Stimulated activated CD4-positive, alpha-beta T cell treated with anti-CD3 and anti-CD28 coated beads, TNF-alpha, amount 100 ng/mL, for 48 hours (primary cell): ENCODE data around the gene CXCR5.

Source experiments
- DNase-seq, 3 donors: peaks; one replicate each; pipeline ENCODE4 v3.0.0-alpha.2; 2020; ENCODE audit warnings: low read depth in 3 of 3

The CXCR5 gene

DNA sequence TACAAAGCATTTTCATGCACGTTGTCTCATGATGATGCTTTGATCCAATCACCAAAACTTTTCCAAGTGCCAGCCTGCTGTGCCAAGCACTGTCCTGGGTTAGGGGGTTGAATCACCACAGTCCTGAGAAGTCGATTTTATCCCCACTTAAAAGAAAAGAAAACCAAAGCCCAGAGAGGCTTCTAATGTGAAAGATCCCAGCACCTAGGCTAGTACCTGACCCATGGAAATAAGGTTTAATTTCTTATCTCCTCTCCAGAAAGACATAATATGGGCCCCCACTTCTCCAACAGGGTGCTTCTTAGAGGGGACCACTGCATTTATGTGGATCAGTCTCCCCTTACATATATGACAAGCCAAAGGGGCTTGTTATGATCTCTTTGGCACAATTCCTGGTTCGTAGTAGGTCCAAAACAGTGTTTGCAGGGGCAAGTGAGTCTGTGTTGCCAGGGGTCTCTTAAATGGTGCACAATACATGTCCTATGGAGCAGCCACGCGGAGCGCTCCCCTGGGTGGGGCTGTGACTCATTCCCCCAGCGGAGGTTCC lies 43.9 kb downstream of the CXCR5 start:
- DNase-seq: no peak

DNA sequence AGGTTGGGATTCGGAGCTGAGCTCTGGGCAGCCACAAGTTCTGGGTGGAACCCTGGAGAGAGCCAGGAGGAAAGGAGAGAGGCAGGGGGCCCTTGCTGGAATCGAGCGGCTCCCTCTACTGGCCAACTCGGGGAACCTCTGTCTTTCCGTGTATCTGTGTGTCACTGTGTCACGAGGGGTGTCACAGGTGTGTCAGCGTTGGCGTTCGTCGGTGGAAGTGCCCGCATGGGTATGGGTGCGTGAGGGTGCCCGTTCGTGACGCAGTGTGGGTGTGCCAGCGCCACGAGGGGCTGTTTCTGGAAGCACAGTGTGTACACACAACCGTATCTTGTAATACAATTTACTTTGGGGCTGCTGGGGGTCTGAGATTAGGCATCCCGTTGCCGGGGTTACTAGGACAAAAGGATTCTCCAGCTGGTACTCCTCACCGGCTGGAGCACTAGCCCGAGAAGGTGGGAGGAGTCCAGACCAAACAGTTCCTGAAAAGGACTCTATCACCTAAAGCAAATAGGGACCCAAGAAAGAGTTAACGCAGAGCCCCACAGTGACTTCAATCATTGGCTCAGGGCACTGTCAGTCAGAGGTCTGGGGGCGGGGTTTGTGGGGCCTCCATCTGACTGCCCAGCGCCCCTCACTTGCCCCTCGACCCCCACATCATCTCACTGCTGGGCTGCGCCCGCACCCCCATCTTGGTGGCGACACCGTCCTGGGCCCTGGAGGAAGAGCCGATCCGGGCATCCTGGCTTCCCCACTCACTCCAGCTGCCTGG lies 44.6 kb downstream of the CXCR5 start:
- DNase-seq: peak; percentile 81 to 86 (median 82)

- no peak for DNase-seq
Observed at GRCh38 chr11:118928870-118929500, 45.3 kb downstream of the CXCR5 start.

DNA sequence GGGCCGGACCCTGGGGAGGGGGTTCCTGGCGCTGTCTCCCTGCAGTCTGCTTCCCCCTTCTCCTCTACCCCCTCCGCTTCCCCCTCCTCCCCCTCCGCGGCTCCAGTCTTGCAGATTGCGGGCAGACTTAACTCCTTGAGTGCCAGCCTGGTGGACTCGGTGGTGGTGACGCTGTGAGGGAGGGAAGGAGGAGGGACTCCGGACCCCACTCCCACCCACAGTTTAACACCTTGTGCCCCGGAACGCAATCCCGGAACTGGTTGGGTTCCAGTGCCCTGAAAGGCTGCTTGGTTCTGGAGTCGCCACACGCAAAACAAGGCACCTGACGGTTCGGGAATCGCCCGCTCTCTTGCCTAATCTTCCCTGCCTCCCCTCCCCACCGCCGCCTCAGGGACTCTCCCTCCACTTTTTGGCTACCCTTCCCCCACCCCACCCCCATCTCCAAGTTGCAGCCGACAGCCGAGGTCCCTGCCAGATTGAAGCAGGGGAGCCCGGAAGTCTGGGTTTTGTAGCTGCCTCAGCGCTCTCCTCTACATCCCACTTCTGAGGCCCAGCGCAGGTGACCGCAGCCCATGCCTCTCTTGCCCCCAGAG lies 45.9 kb downstream of the CXCR5 start:
- peak in 1 of 3 donors; percentile 78 for DNase-seq

DNA sequence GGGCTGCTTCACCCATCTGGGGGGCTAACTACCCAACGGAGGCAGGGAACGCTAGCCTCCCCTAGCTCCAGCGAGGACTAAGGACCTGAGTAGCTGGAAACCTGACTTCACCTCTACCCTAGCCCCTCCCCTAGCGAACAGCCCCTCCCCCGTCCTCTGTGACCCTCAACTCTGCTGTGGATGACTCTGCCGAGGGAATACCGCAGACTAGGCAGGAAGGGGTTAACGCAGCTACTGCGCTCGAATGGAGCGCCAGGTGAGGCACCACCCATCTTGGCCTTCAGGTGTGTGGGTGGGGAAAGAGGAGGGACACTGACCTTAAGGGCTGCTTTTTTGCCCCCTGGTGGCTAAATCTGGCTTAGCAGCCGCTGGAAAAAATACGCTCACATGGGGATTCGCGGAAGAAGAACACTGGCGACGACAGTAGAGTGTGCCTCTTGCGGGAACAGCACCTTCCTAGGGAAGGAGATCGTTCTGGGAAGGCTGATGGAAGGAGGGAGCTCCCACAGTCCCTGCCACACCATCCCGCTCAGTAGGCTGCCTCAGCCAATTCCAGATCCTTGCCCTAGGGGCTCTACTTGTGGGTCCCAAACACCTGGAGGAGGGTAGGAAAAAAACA lies 46.5 kb downstream of the CXCR5 start:
- peak; percentile 77 to 84 (median 81) for DNase-seq

- DNase-seq: no peak
Observed at GRCh38 chr11:118931571-118931970, 47.9 kb downstream of the CXCR5 start.

DNA sequence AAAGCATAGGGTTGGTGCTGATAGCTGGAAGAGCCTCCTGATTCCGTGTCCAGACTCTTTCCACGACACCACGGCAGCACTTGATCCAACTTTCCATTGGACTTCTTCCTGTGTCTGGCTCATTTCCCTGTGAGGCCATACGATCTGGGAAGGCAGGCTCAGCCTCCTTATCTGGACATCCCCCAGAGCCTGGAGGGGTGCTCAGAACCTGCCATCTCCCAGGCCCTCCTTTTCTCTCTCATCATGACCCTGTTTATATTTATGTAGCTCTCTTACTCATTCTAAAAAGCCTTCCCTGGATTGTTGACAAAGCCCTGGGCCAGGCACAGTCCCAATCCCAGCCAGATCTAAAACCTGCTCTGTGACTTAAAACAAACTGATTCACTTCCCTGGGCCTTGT lies 49.8 kb downstream of the CXCR5 start:
- no peak for DNase-seq

DNA sequence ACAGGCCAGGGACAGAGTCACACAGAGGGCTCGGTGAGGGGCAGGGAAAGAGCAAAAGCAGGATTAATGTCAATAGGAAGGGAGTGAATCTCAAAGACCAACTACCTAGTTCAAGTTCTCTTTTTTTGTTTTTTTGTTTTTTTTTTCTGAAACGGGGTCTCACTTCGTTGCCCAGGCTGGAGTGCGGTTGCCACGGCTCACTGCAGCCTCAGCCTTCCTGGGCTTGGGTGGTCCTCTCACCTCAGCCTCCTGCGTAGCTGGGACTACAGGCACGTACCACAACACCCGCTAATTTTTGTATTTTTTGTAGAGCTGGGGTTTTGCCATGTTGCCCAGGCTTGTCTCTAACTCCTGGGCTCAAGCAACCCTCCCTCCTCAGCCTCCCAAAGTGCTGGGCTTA lies 51.7 kb downstream of the CXCR5 start:
- no peak for DNase-seq

DNA sequence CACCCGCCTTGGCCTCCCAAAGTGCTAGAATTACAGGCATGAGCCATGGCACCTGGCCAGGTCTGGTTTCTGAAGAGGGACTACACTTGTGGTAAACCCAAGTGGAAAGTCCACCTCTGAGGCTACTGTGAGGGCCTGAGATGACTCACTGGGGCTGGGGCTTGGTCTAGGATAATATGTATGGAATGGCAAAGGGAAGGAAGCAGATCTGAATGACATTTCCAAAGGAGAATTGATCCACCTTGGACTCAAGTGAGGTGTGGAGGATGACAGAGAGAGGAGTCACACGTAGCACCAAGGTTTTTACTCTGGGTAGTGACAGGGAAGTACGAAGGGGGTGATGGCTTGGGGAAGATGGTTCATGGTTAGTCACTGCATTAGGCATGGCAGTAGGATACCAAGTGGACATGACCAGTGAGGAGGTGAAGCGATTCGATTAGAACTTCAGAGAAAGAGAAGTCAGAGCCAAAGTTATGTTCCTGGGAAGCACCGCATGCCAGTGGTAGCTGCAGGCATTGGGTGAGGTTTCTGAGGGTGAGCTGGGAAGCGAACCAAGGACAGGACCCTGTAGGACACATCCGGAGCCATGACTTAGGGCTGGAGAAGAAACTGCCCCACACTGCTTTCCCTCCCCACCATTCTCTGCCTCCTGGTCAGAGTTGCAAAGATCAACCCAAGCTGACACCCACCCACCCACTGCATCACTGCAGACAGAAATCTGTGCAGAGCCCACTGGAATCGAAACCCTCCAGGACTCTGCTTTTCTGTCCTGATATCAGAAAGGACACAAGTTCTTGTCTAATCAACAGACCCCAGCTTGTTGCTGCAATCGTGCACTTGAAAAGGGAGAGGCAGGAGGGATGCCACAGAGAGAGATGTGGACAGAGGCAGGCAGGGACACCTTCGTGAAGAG lies 55.1 kb downstream of the CXCR5 start:
- DNase-seq: no peak

GRCh38 chr11:118939404-118939915 lies 55.8 kb downstream of the CXCR5 start:
- no peak for DNase-seq

DNA sequence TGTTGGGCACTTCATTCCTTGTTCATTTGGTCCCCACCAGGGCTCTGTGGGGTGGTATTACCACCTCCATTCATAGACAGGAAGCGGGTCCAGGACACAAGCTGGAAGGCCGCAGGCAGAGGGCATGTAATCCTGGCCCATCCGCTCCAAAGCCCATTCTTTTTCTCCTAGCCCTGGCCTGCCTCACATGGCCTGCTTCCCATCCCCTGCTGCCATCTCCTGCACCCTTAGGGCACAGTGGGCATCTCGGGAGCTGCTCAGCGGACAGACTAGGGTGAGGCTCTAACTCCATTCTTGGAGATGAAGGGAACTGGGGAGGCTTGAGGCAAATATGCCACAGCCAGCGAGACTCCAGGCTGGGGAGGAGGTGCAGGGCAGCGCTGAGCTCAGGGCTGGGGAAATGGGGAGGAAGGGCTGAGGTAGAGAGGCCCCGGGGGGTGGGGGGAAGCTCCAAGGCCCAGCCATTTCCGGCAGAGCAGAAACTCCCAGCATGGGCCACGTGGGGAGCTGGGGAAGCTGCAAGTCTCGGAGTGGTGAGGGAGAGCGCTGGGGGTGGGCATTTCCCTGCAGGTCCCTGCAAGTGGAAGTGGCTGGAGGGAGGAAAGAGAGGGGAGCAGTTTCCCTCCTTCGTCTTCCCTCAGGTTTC lies 56.4 kb downstream of the CXCR5 start:
- DNase-seq: peak in 1 of 3 donors; percentile 48

DNA sequence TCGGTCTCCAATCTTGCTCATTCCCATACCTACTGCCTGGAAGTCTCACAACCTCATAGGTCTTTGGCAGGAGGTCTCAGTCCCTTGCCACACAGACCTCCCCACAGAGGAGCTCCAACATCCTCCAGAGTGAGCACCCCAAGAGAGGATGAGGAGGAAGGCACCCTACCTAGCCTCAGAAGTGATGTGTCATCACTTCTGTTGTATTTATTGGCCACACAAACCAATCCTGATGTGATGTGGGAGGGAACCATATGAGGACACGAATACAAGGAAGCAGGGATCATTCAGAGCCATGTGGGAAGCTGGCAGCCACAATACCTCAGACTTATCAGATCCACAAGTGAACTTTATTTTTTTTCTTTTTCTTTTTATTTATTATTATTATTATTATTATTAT lies 63.4 kb downstream of the CXCR5 start:
- DNase-seq: no peak
